GM12872 (cell line): ENCODE results near the gene RRAS.

Source experiments
- CTCF ChIP-seq: IDR thresholded peaks from 3 replicates; pipeline ENCODE4 v1.5.1; 2011; ENCODE audit warnings: low read depth, mild to moderate bottlenecking, low read length, moderate library complexity; ENCODE audit not compliant: insufficient read depth

Gene RRAS

GRCh38 chr19:49592486-49593232 lies 47.3 kb downstream of the RRAS start:
- no peak for TF ChIP-seq CTCF

- no peak for TF ChIP-seq CTCF
Observed at GRCh38 chr19:49591731-49592485, 48.0 kb downstream of the RRAS start.

GRCh38 chr19:49590971-49591730 lies 48.8 kb downstream of the RRAS start, which contains the start of gene PRR12:
Gene PRR12 (plus strand): TSS chr19:49591182. CDS start chr19:49591655, 473 bp downstream.
- no peak for TF ChIP-seq CTCF

GRCh38 chr19:49590071-49590970 lies 49.6 kb downstream of the RRAS start:
- peak; percentile 2; the same call in 1 of the 3 replicates for TF ChIP-seq CTCF

- TF ChIP-seq CTCF, result no peak
Observed at GRCh38 chr19:49589502-49589905, 50.4 kb downstream of the RRAS start.

- TF ChIP-seq CTCF, result no peak
Observed at GRCh38 chr19:49588365-49589122, 51.4 kb downstream of the RRAS start.
